ENCODE results near the gene HOXB1.

The HOXB1 gene

DNA sequence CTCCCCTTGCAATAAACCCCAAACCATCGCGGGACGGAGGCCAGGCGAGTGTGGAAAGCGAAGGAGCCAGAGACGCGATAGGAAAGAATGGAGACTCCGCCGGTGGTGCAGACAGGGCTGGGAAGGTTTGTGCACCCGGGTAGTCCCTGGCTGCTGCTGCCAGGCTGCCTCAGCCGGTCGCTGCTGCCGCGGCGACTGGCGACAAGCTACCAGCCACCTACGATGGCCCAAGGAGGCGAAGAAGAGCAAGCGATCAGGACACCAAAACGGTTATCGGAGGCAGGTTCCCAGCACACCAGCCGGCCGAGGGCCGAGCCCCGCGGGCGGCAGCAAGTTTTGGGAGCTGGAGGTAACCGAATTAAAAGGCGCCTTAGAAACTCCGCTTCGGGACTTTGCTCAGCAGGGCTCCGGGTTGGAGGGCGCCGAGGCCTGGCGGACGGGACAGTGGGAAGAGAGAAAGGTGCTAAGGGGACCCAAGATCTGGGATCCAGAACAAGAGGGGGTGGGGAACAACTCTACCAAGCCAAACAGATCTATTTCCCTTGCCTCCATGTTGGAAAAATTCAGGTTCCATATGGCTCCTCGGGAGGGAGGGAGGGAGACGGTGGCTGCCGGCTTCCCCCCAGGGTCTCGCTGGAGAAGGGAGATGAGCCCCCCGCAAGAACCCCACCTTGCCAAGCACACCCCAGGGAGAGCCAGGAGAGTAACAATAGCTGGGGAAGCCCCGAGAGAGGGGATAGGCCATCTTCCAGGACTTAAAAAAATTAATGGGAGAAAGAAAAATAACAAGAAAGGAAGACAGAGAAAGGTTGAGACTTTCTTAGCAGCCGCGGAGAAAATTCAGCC lies 23.8 kb upstream of the HOXB1 start:
- TF ChIP-seq, protein P1, sequence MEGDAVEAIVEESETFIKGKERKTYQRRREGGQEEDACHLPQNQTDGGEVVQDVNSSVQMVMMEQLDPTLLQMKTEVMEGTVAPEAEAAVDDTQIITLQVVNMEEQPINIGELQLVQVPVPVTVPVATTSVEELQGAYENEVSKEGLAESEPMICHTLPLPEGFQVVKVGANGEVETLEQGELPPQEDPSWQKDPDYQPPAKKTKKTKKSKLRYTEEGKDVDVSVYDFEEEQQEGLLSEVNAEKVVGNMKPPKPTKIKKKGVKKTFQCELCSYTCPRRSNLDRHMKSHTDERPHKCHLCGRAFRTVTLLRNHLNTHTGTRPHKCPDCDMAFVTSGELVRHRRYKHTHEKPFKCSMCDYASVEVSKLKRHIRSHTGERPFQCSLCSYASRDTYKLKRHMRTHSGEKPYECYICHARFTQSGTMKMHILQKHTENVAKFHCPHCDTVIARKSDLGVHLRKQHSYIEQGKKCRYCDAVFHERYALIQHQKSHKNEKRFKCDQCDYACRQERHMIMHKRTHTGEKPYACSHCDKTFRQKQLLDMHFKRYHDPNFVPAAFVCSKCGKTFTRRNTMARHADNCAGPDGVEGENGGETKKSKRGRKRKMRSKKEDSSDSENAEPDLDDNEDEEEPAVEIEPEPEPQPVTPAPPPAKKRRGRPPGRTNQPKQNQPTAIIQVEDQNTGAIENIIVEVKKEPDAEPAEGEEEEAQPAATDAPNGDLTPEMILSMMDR (IDR thresholded peaks at IDR 0.05; ENCODE audit: low read depth, low read length, missing control alignments): no peak
- peak overlapping the region; percentile 82 for H3K4me3 ChIP-seq (ENCODE audit: low read depth, low read length)
- DNase-seq (ENCODE audit: low read depth): no peak
- in situ Hi-C loops (cut with HindIII; ENCODE audit: low sequenced_read_pairs): no loop called here

DNA sequence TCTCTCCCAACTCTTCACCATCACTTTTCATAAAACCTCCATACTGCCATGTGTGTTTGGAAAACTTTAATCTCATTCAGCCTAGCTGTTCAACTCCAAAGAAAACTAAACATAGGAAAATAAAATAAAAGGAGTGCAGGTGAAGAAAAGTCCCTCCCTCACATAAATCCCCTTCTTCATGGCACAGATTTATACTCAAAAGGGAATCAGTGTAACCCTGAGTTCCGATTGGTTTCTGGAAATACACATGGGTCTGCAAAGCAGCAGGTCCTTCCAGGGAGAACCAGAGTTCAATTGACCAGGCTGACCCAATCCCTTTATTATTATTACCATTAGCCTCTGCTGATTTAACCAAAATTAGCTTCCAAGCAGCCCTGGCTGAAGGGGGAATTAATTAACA lies 23.0 kb upstream of the HOXB1 start:
- in situ Hi-C loops (cut with HindIII; ENCODE audit: low sequenced_read_pairs): no loop called here
- TF ChIP-seq, protein P1 (IDR thresholded peaks at IDR 0.05; ENCODE audit: low read depth, low read length, missing control alignments): no peak
- no peak for DNase-seq (ENCODE audit: low read depth)
- peak overlapping the region; percentile 82 for H3K4me3 ChIP-seq (ENCODE audit: low read depth, low read length)

DNA sequence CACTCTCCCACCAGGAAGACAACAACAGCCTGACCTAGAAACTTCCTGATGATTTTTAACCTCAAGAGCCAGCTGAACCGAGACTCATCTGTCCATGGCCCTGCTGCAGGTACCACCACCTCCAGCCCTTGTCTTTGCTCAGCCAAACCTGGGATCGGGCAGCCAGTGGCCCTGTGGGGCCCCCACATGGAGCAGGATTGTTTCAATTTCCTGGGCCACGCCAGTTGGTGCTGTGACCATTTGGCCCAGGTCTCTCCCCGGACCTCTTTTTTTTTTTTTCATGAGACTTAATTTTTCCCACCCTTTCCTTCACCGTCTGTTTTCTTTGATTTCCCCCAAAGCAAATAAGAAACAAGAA lies 22.4 kb upstream of the HOXB1 start:
- TF ChIP-seq, protein P1 (IDR thresholded peaks at IDR 0.05; ENCODE audit: low read depth, low read length, missing control alignments): no peak
- peak overlapping the region; percentile 82 for H3K4me3 ChIP-seq (ENCODE audit: low read depth, low read length)
- in situ Hi-C loops (cut with HindIII; ENCODE audit: low sequenced_read_pairs): no loop called here
- no peak for DNase-seq (ENCODE audit: low read depth)

DNA sequence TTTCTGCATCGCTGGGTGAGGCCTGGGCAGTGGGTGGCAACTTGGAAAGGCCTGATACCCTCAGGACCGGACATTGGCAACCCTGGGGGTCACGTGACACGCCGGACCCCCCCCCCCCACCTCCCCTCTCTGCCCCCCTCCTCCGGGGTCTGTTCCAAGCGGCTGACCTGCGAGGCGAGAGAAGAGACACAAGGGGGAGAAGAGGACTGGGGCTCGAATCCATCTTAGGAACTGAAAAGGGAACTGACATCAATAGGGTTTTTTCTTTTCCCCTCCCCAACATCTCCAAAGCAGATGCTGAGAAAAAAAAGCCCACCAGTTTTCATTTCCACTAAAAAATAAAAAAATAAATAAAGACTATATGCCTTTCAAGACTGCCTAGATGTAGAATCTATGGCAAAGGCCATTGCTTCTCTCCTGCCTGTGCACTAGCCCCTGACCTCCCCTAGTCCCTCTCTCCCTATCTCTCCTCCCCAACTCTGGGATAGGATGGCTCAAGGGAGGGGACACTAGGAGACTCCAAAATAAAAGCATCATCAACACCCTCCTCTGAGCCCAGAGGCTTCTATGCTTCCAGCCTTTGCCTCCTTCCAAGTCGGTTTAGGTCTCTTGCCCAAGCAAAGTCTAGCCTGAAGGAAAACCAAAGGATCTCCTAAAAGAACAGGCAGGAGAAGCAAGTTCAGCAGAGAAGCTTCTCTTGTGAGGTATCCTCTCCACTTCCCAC lies 21.8 kb upstream of the HOXB1 start:
- DNase-seq (ENCODE audit: low read depth): no peak
- H3K4me3 ChIP-seq (ENCODE audit: low read depth, low read length): peak overlapping the region; percentile 82
- in situ Hi-C loops (cut with HindIII; ENCODE audit: low sequenced_read_pairs): no loop called here
- TF ChIP-seq, protein P1 (IDR thresholded peaks at IDR 0.05; ENCODE audit: low read depth, low read length, missing control alignments): no peak

DNA sequence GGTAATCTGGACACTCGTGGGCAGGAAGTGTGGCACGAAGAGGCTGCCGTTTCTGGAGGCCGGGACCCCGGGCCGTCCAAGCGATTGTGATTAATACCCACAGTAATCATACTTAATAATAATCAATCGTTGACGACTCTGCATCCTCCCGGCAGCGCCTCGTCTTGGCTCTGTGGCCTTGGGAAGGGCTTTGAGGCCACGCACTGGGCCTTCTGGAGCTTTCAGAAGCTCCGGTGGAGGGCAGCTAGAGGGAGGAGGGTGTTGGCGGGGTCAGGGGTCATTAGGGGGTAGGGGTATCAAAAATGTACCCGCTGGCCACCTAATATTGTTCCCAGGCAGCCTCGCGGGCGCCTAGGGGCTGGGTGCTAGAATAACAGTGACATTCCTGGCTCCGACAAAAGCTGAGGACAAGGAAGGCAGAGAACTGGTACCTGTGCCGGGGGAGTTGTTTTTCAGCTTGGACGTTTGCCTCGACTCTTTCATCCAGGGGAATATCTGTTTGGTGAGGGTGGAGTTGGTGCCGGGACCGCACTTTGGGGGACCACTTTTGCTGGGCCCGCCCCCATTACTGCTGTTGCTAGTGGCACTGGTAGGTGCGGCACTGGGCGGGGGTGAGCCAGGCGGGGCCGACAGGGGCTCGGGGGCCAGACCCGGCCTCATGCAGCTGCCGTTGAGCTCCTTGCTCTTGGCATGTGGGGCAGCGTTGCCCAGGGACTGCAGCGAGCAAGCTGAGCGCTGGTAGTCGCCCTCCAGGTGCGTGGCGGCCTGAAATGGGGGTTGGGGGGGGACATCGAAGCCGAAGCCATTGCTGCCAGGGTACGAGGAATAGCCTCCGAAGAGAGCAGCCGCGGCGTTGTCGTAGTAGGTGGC lies 21.0 kb upstream of the HOXB1 start:
- DNase-seq (ENCODE audit: low read depth): no peak
- H3K4me3 ChIP-seq (ENCODE audit: low read depth, low read length): peak overlapping the region; percentile 31
- TF ChIP-seq, protein P1 (IDR thresholded peaks at IDR 0.05; ENCODE audit: low read depth, low read length, missing control alignments): no peak
- in situ Hi-C loops (cut with HindIII; ENCODE audit: low sequenced_read_pairs): no loop called here

DNA sequence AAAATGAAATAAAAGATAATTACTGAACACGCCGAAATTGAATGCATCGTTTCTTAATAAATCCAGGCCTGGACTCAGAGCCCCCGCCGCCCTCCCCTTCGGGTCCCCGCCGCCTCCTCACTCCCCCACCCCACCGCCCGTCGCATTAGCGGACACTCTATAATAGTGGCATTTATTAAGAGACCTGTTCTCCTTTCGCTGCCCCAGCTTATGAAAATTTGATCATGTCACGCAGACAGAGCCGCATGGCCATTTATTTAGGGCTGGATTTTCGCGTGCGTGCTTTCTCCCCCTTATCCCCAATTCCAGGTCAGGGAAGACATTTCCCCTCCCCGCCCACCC lies 20.4 kb upstream of the HOXB1 start:
- DNase-seq (ENCODE audit: low read depth): no peak
- in situ Hi-C loops (cut with HindIII; ENCODE audit: low sequenced_read_pairs): no loop called here
- TF ChIP-seq, protein P1 (IDR thresholded peaks at IDR 0.05; ENCODE audit: low read depth, low read length, missing control alignments): no peak

More for the DNA sequence above, 20.4 kb upstream of the HOXB1 start:
- H3K4me3 ChIP-seq (ENCODE audit: low read depth, low read length): peak overlapping the region; percentile 31
